ENCODE measurements around the gene CENPS.
"Not testable (repeated sequence)": the region's sequence is repeated elsewhere in the genome, so short reads cannot be mapped to it uniquely, and the experiment has no call there.

The CENPS gene

GRCh38 chr1:10424034-10424433 lies 6.2 kb upstream of the CENPS start:
- Histone ChIP-seq H3K4me1 (ENCODE audit: control insufficient read depth in 1 of 2, insufficient read depth in 2 of 2, low read length in 2 of 2) (peaks cover 0 to 3% of the 10 kb centered on the region in 2 donors), H3K36me3 (ENCODE audit: control insufficient read depth in 1 of 2, insufficient read depth in 2 of 2, low read length in 2 of 2) (peaks cover 10 to 12% of the 10 kb centered on the region in 2 donors), H3K9me3 (ENCODE audit: control insufficient read depth in 1 of 2, low read length in 2 of 2) (no peaks in the 10 kb centered on the region), H3K27me3 (ENCODE audit: low read depth, low read length) (no peaks in the 10 kb centered on the region), H3K27ac (ENCODE audit: low read length) (no peak overlapping the region), H3K4me3 (ENCODE audit: low read depth in 1 of 2, low read length in 2 of 2) (no peak overlapping the region)

- H3K9me3 ChIP-seq (ENCODE audit: control insufficient read depth in 1 of 2, low read length in 2 of 2): no peaks in the 10 kb centered on the region
- peaks cover 4 to 7% of the 10 kb centered on the region in 2 donors for H3K36me3 ChIP-seq (ENCODE audit: control insufficient read depth in 1 of 2, insufficient read depth in 2 of 2, low read length in 2 of 2)
- peaks cover 0 to 4% of the 10 kb centered on the region in 2 donors for H3K4me1 ChIP-seq (ENCODE audit: control insufficient read depth in 1 of 2, insufficient read depth in 2 of 2, low read length in 2 of 2)
Measured at GRCh38 chr1:10424651-10425050, 5.6 kb upstream of the CENPS start.

DNA sequence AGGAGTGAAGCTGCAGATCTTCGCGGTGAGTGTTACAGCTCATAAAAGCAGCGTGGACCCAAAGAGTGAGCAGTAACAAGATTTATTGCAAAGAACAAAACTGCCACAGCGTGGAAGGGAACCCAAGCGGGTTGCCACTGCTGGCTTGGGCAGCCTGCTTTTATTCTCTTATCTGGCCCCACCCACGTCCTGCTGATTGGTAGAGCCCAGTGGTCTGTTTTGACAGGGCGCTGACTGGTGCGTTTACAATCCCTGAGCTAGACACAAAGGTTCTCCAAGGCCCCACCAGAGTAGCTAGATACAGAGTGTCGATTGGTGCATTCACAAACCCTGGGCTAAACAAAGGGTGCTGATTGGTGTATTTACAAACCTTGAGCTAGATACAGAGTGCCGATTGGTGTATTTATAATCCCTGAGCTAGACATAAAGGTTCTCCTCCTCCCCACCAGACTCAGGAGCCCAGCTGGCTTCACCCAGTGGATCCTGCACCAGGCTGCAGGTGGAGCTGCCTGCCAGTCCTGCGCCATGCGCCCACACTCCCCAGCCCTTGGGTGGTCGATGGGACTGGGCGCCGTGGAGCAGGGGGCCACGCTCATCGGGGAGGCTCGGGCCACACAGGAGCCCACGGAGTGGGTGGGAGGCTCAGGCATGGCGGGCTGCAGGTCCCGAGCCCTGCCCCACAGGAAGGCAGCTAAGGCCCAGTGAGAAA lies 4.3 kb upstream of the CENPS start:
- H3K27ac ChIP-seq (ENCODE audit: low read length); H3K36me3 ChIP-seq (ENCODE audit: control insufficient read depth in 1 of 2, insufficient read depth in 2 of 2, low read length in 2 of 2); H3K4me1 ChIP-seq (ENCODE audit: control insufficient read depth in 1 of 2, insufficient read depth in 2 of 2, low read length in 2 of 2); H3K27me3 ChIP-seq (ENCODE audit: low read depth, low read length); H3K9me3 ChIP-seq (ENCODE audit: control insufficient read depth in 1 of 2, low read length in 2 of 2); H3K4me3 ChIP-seq (ENCODE audit: low read depth in 1 of 2, low read length in 2 of 2): not testable (repeated sequence)

More at GRCh38 chr1:10424651-10425050, 5.6 kb upstream of the CENPS start:
- Histone ChIP-seq H3K4me3 (ENCODE audit: low read depth in 1 of 2, low read length in 2 of 2) (no peak overlapping the region), H3K27me3 (ENCODE audit: low read depth, low read length) (no peaks in the 10 kb centered on the region), H3K27ac (ENCODE audit: low read length) (no peak overlapping the region)

DNA sequence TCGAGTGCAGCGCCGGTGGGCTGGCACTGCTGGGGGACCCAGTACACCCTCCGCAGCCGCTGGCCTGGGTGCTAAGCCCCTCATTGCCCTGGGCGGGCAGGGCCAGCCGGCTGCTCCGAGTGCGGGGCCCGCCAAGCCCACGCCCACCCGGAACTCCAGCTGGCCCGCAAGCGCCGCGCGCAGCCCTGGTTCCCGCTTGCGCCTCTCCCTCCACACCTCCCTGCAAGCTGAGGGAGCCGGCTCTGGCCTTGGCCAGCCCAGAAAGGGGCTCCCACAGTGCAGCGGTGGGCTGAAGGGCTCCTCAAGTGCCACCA lies 3.7 kb upstream of the CENPS start:
- H3K27me3 ChIP-seq (ENCODE audit: low read depth, low read length); H3K36me3 ChIP-seq (ENCODE audit: control insufficient read depth in 1 of 2, insufficient read depth in 2 of 2, low read length in 2 of 2); H3K27ac ChIP-seq (ENCODE audit: low read length); H3K9me3 ChIP-seq (ENCODE audit: control insufficient read depth in 1 of 2, low read length in 2 of 2); H3K4me3 ChIP-seq (ENCODE audit: low read depth in 1 of 2, low read length in 2 of 2): not testable (repeated sequence)
- peaks cover 4 to 13% of the 10 kb centered on the region in 2 donors for H3K4me1 ChIP-seq (ENCODE audit: control insufficient read depth in 1 of 2, insufficient read depth in 2 of 2, low read length in 2 of 2)

DNA sequence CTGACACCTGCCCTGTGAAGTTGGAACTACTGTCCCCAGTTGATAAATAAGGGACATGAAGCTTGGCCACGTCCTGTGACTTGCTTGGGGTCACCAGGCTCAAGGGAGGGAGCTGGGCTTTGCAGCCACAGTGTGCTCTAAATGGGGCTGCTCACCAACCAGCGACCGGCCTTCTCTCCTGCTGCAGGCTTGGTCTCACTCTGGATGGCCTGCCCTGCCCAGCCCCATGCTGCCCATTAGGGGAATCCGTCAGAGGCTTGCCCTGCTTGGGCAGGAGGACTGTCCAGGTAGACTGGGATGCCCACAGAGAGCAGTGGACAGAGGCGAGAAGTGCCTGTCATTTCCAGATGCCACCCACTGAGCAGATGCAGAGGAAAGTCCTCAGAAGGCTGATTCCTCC lies 1.2 kb upstream of the CENPS start:
- no peaks in the 10 kb centered on the region for H3K27me3 ChIP-seq (ENCODE audit: low read depth, low read length)
- H3K27ac ChIP-seq (ENCODE audit: low read length): no peak overlapping the region
- no peaks in the 10 kb centered on the region for H3K36me3 ChIP-seq (ENCODE audit: control insufficient read depth in 1 of 2, insufficient read depth in 2 of 2, low read length in 2 of 2)
- H3K9me3 ChIP-seq (ENCODE audit: control insufficient read depth in 1 of 2, low read length in 2 of 2): no peaks in the 10 kb centered on the region
- peaks cover 4 to 19% of the 10 kb centered on the region in 2 donors for H3K4me1 ChIP-seq (ENCODE audit: control insufficient read depth in 1 of 2, insufficient read depth in 2 of 2, low read length in 2 of 2)
- H3K4me3 ChIP-seq (ENCODE audit: low read depth in 1 of 2, low read length in 2 of 2): no peak overlapping the region

GRCh38 chr1:10429868-10430215 lies 391 bp upstream of the CENPS start:
- Histone ChIP-seq H3K9me3 (ENCODE audit: control insufficient read depth in 1 of 2, low read length in 2 of 2) (no peaks in the 10 kb centered on the region), H3K27me3 (ENCODE audit: low read depth, low read length) (no peaks in the 10 kb centered on the region), H3K36me3 (ENCODE audit: control insufficient read depth in 1 of 2, insufficient read depth in 2 of 2, low read length in 2 of 2) (no peaks in the 10 kb centered on the region), H3K4me1 (ENCODE audit: control insufficient read depth in 1 of 2, insufficient read depth in 2 of 2, low read length in 2 of 2) (peaks cover 4 to 19% of the 10 kb centered on the region in 2 donors), H3K4me3 (ENCODE audit: low read depth in 1 of 2, low read length in 2 of 2) (peak overlapping the region; percentile 76 to 89), H3K27ac (ENCODE audit: low read length) (no peak overlapping the region)

DNA sequence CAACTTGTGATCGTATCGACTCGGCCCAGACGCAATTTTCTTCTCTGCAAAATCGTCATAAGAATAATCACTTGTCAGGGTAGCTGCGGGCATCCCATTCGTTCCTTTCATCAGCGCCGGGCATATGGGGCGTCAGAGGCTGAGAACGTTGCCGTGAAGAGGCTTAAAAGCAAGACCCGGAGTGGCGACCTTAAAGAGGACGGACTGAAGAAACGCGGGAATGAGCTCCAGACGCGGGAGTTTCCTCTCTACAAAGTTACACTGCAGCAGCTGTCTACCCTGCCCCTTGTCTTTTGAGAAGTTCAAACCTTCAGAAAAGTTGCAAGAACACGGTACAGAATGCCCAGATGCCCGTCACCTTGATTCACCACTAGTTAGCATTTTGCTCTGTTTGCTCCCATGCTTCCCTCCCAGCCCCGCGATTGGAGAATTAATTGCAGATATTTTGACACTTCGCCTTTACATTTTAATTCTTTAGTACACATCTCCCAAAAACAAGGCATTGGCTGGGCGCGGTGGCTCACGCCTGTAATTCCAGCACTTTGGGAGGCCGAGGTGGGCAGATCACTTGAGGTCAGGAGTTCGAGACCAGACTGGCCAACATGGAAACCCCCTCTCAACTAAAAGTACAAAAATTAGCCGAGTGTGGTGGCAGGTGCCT lies 967 bp downstream of the CENPS start:
- Histone ChIP-seq H3K9me3 (ENCODE audit: control insufficient read depth in 1 of 2, low read length in 2 of 2) (no peaks in the 10 kb centered on the region), H3K4me1 (ENCODE audit: control insufficient read depth in 1 of 2, insufficient read depth in 2 of 2, low read length in 2 of 2) (peaks cover 4 to 19% of the 10 kb centered on the region in 2 donors), H3K4me3 (ENCODE audit: low read depth in 1 of 2, low read length in 2 of 2) (peak overlapping the region; percentile 76 to 89), H3K27me3 (ENCODE audit: low read depth, low read length) (no peaks in the 10 kb centered on the region), H3K36me3 (ENCODE audit: control insufficient read depth in 1 of 2, insufficient read depth in 2 of 2, low read length in 2 of 2) (no peaks in the 10 kb centered on the region), H3K27ac (ENCODE audit: low read length) (peak overlapping the region; percentile 72)

DNA sequence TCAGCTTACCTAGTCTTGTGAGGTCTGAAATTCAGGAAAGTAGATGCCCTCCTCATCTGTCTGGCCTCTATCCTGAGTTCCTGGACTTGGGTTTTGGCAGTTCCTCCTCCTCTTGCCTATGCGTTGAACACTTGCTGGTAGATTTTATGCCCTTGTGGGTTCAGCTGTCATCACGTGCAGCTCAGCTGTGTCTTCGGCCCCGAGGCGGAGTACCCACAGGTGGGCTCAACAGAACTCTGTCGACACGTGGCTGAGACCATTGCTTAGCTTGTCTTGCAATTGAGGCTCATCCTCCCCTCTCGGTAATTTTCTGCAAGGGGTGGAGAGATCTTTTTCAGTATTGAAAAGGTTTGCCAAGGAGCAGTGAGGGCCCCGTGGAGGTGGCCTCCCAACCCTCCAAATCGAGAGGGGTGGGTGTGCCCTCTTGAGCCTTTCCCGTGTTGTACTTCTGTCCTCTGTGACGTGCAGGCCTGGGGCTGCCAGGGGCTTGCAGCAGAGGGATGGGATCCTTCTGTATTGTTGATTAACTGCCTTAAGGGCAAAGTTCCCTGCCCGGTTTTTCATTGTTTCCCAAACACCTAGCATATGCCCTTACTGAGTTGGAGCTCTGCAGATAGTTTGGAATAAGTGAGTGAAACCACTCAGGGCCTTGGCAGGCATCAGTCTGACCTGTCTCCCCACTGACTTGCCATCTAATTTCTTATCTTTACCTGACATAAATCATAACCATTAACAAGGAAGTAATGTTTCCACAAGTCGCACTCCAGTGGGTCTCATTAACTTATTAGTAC lies 2.9 kb downstream of the CENPS start:
- Histone ChIP-seq H3K27me3 (ENCODE audit: low read depth, low read length) (no peaks in the 10 kb centered on the region), H3K27ac (ENCODE audit: low read length) (no peak overlapping the region), H3K4me3 (ENCODE audit: low read depth in 1 of 2, low read length in 2 of 2) (no peak overlapping the region), H3K9me3 (ENCODE audit: control insufficient read depth in 1 of 2, low read length in 2 of 2) (no peaks in the 10 kb centered on the region), H3K4me1 (ENCODE audit: control insufficient read depth in 1 of 2, insufficient read depth in 2 of 2, low read length in 2 of 2) (peaks cover 4 to 16% of the 10 kb centered on the region in 2 donors), H3K36me3 (ENCODE audit: control insufficient read depth in 1 of 2, insufficient read depth in 2 of 2, low read length in 2 of 2) (no peaks in the 10 kb centered on the region)

- peaks cover 4 to 16% of the 10 kb centered on the region in 2 donors for H3K4me1 ChIP-seq (ENCODE audit: control insufficient read depth in 1 of 2, insufficient read depth in 2 of 2, low read length in 2 of 2)
- no peaks in the 10 kb centered on the region for H3K9me3 ChIP-seq (ENCODE audit: control insufficient read depth in 1 of 2, low read length in 2 of 2)
- H3K36me3 ChIP-seq (ENCODE audit: control insufficient read depth in 1 of 2, insufficient read depth in 2 of 2, low read length in 2 of 2): no peaks in the 10 kb centered on the region
- no peak overlapping the region for H3K4me3 ChIP-seq (ENCODE audit: low read depth in 1 of 2, low read length in 2 of 2)
- H3K27ac ChIP-seq (ENCODE audit: low read length): no peak overlapping the region
- H3K27me3 ChIP-seq (ENCODE audit: low read depth, low read length): no peaks in the 10 kb centered on the region
Measured at GRCh38 chr1:10433790-10434189, 3.6 kb downstream of the CENPS start.

- H3K36me3 ChIP-seq (ENCODE audit: control insufficient read depth in 1 of 2, insufficient read depth in 2 of 2, low read length in 2 of 2): no peaks in the 10 kb centered on the region
- H3K27ac ChIP-seq (ENCODE audit: low read length): no peak overlapping the region
- H3K9me3 ChIP-seq (ENCODE audit: control insufficient read depth in 1 of 2, low read length in 2 of 2): no peaks in the 10 kb centered on the region
- no peak overlapping the region for H3K4me3 ChIP-seq (ENCODE audit: low read depth in 1 of 2, low read length in 2 of 2)
- H3K4me1 ChIP-seq (ENCODE audit: control insufficient read depth in 1 of 2, insufficient read depth in 2 of 2, low read length in 2 of 2): peaks cover 4 to 16% of the 10 kb centered on the region in 2 donors
- H3K27me3 ChIP-seq (ENCODE audit: low read depth, low read length): no peaks in the 10 kb centered on the region
Measured at GRCh38 chr1:10434590-10434989, 4.4 kb downstream of the CENPS start.

DNA sequence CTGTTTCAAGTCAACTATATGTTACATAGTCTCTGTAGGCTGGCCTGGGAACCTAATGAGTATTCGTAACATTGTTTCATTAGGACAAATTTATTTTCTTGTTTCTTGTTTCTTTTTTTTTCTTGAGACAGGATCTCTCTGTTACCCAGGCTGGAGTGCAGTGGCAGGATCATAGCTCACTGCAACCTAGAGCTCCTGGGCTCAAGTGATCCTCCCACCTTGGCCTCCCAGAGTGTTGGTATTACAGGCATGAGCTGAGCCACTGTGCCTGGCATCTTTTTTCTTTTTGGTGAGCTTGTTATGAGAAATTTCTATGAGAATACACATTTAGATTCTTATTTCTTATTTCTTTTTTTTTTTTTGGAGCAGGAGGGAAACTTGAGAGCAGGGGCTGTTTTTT lies 6.8 kb downstream of the CENPS start:
- H3K4me1 ChIP-seq (ENCODE audit: control insufficient read depth in 1 of 2, insufficient read depth in 2 of 2, low read length in 2 of 2): no peaks in the 10 kb centered on the region
- H3K36me3 ChIP-seq (ENCODE audit: control insufficient read depth in 1 of 2, insufficient read depth in 2 of 2, low read length in 2 of 2): peaks cover 0 to 10% of the 10 kb centered on the region in 2 donors
- H3K27me3 ChIP-seq (ENCODE audit: low read depth, low read length): no peaks in the 10 kb centered on the region
- no peak overlapping the region for H3K27ac ChIP-seq (ENCODE audit: low read length)
- no peak overlapping the region for H3K4me3 ChIP-seq (ENCODE audit: low read depth in 1 of 2, low read length in 2 of 2)
- no peaks in the 10 kb centered on the region for H3K9me3 ChIP-seq (ENCODE audit: control insufficient read depth in 1 of 2, low read length in 2 of 2)
